Measurements from ENCODE around the gene SLC37A1. TPM values are rescaled to one million over a fixed set of nuclear protein-coding genes. Genes with fewer than 3 reads are reported as not detected.
A peak's percentile ranks its signal among the peaks of the same experiment; 100 is the strongest.

SLC37A1 gene
- total RNA-seq, 1 experiment from 2014 or later = 37.7 TPM

- Mint-ChIP-seq H3K9me3 (peaks cover 11 to 13% of the 10 kb centered on the region in 2 experiments), H3K27me3 (ENCODE audit: low read depth) (no peaks in the 10 kb centered on the region), H3K4me1 (peaks cover 41 to 45% of the 10 kb centered on the region in 2 experiments), H3K4me3 (no peak overlapping the region), H3K27ac (peak overlapping the region; percentile 2 to 66 (median 43); a peak in 4 of 7 replicates), H3K36me3 (ENCODE audit: insufficient read depth in 1 of 3, low read depth in 3 of 3) (peaks cover 28 to 75% (median 63%) of the 10 kb centered on the region in 3 experiments)
- no peaks in the 10 kb centered on the region for H3K9me3 ChIP-seq (ENCODE audit: control insufficient read depth, low read depth, low read length)
- no CpG with 5 or more reads among the region's 21 CpGs for WGBS (ENCODE audit: extremely low coverage, insufficient read length, low lambda C conversion rate)
- H2BK5ac ChIP-seq (ENCODE audit: insufficient read length, low read length) = no peak overlapping the region
- H3K79me2 ChIP-seq (ENCODE audit: insufficient read depth, low read length) = no peaks in the 10 kb centered on the region
- H2AK5ac ChIP-seq (ENCODE audit: insufficient read length, low read length) = no peak overlapping the region
- H3K56ac ChIP-seq (ENCODE audit: insufficient read length, low read depth, low read length) = no peak overlapping the region
- no peaks in the 10 kb centered on the region for H4K20me1 ChIP-seq (ENCODE audit: control insufficient read depth, insufficient read depth, insufficient read length)
- H2AFZ ChIP-seq (ENCODE audit: low read length) = no peak overlapping the region
- no peak overlapping the region for H2BK12ac ChIP-seq (ENCODE audit: insufficient read length, low read depth, low read length)
- no peak for DNase-seq
- no peak overlapping the region for H3K9ac ChIP-seq (ENCODE audit: extremely low read depth, insufficient read length, low read length)
- TF ChIP-seq CTCF (conservative IDR thresholded peaks at IDR 0.05) = no peak
- no peak overlapping the region for H4K8ac ChIP-seq (replicated peaks; ENCODE audit: insufficient read length, low read depth, low read length)
- H3K79me1 ChIP-seq (ENCODE audit: insufficient read depth, low read depth, low read length, poor library complexity, severe bottlenecking) = no peaks in the 10 kb centered on the region
- no peaks in the 10 kb centered on the region for H3K27me3 ChIP-seq (ENCODE audit: insufficient read depth, low read length)
- no peak overlapping the region for H3K18ac ChIP-seq (ENCODE audit: insufficient read length, low read depth, low read length)
- no peak overlapping the region for H3K14ac ChIP-seq (ENCODE audit: insufficient read depth, low read length)
- H2BK120ac ChIP-seq (ENCODE audit: low read depth, low read length, poor library complexity, severe bottlenecking) = no peak overlapping the region
- no peaks in the 10 kb centered on the region for H3K23me2 ChIP-seq (ENCODE audit: insufficient read length, low read depth, low read length, poor library complexity, severe bottlenecking)
- no peak overlapping the region for H4K5ac ChIP-seq (ENCODE audit: insufficient read length, low read depth, low read length)
- H2BK15ac ChIP-seq (ENCODE audit: low read depth, low read length) = no peak overlapping the region
- H3K4me2 ChIP-seq (ENCODE audit: insufficient read depth, insufficient read length, low read length) = no peak overlapping the region
- no peak overlapping the region for H3K23ac ChIP-seq (ENCODE audit: insufficient read length, low read depth, low read length)
- H4K91ac ChIP-seq (ENCODE audit: insufficient read length, low read depth, low read length) = no peak overlapping the region
- no peaks in the 10 kb centered on the region; the same call in 1 of the 2 replicates for H3K4me1 ChIP-seq (ENCODE audit: insufficient read depth, low read length)
- H3T11ph ChIP-seq (ENCODE audit: low read length) = no peak overlapping the region
- no peak overlapping the region for H3K4ac ChIP-seq (ENCODE audit: low read depth, low read length)
- no peak overlapping the region for H2BK20ac ChIP-seq (ENCODE audit: low read depth, low read length, poor library complexity, severe bottlenecking)
- H3K27ac ChIP-seq (ENCODE audit: insufficient read length, low read depth, low read length) = no peak overlapping the region
Observed at GRCh38 chr21:42548687-42549406, 35.2 kb downstream of the SLC37A1 start.
